GM21390 (cell line): ENCODE measurements around the gene SYNJ2.

Experiments
- ATAC-seq: cut with Tn5 transposase; IDR thresholded peaks from one replicate; pipeline ENCODE4 v1.9.1; 2021; ENCODE audit not compliant: unreplicated experiment

The SYNJ2 gene

DNA sequence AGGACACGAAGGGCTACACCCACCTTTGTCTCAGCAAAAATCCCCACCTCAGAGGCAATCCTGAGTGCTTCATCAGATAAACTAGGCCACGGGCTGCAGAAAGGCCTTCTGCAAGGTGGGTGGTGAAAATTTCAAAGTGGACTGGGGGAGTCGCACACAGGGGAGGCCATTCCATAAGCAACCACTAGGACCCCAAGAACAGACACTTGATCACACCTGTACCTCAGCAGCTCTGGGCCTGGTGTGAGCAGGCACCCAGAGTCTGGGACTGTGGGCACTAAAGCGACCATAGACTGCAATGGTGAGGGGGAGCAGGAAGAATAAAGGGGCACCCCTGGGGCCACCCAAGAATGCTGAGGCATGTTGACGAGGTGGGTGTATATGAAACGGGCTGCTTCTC is 133.8 kb downstream of the SYNJ2 start:
- no peak for ATAC-seq

DNA sequence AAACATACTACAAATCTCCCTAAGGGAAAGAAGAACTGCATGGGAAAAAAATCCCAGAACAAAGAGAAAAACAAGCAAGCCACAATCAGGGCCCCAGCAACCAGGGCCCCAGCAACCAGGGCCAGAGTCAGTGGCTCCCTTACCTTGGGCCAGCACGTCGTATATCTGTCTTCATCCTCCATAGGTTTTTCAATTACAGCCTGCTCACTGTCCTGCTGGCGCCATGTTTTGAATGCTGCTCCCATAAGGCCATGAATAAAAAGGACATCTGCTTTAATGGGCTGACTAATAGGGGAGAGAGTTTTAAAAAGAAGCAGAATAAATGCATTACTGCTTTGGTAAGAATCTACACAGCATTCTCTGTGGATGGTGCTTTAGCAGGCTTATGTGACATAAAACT is 137.2 kb downstream of the SYNJ2 start:
- ATAC-seq = no peak

DNA sequence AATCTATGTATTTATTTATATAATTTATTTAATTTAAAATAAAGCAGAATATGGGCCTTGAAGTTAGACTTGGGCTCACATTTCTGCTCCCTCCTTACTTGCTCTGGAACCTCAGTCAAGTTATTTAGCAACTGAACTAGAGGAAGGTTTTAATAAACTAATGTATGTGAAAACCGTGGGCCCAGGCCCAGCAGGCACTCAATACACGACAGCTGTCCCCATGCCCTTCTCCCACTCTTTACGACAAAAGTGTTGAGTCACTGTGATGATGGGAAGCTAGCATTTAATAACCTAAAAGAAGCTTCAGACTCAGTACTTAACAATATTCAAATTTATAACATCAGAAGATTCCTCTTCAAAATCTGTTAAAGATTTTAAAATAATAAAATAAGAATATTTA is 139.7 kb downstream of the SYNJ2 start:
- ATAC-seq = no peak

DNA sequence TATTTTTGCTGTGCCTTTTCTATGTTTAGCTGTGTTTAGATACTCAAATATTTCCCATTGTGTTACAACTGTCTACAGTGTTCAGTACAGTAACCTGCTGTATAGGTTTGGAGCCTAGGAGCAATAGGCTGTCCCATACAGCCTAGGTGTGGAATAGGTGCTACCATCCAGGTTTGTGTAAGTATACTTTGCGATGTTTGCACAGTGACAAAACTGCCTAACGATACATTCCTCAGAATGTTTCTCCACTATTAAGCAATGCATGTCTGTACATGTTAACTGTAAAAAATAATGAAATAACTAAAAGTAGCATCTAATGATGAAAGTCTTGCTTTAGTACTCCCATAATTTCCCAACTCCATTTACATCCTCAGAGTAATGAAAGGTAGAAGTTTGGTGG is 140.4 kb downstream of the SYNJ2 start:
- ATAC-seq = no peak

DNA sequence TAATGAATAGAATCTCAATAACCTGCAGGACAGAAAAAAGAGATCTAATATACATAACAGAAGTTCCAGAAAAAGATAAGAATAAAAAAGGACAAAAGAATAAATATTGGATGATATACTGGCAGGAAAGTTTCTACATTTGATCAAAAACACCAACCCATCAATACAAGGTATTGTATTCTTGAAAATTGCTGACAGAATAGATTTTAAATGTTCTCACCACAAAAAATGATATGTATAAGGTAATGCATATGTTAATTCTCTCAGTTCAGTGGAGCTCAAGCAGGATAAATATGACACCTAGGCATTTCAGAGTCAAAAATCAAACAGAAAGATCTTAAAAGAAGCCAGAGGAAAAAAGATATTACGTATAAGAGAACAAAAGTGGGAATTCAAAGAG is 142.6 kb downstream of the SYNJ2 start:
- no peak for ATAC-seq

DNA sequence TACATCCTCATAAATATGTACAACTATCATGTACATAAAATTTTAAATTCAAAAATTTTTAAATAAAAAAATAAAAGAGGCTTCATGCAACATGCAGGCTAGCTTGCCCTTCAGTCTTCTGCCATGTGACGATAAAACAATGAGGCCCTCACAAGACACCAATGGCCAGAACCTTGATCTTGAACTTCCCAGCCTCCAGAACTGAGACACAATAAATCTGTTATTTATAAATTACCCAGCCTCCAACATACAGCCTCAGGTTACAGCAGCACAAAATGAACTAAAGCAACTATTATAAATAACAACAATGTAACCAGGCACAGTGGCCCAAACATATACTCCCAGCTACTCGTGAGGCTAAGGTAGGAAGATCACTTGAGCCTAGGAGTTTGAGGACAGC is 143.6 kb downstream of the SYNJ2 start:
- ATAC-seq = no peak

DNA sequence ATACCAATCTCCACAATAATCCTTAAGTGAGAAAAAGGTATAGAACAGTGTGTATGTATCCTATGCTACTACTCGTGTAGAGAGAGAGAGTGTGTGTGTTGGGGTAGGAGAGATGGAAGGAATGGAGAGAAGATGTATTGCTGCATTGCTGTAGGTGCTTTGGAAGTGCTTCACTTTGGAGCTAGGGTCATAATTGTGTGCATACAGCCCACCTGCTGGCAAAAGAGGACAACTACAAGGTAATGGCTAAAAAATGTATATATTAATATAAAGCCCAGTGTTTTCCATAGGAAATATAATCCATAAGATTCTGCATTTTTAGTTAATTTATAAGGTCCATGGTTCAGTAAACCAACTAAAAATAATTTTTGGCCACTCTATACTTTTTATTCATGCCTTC is 150.3 kb downstream of the SYNJ2 start:
- no peak for ATAC-seq

DNA sequence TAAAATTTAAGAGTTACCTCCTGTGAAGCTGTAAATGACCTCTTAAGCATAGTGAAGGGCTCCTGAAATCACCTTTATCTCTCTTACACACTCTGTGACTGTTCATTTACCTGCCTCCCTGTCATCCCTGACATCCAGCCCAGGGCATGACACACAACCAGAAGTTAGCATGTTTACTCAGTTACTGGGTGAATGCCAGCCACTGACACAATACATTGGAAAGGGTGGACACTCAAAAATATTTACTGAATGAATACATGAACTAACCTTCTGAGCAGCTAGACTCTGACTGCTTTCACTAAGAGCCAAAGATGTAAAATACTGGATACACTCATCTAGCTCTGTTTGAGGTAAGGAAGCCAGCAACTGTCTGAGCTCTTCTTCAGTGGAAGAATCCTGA is 161.1 kb downstream of the SYNJ2 start:
- ATAC-seq = no peak

DNA sequence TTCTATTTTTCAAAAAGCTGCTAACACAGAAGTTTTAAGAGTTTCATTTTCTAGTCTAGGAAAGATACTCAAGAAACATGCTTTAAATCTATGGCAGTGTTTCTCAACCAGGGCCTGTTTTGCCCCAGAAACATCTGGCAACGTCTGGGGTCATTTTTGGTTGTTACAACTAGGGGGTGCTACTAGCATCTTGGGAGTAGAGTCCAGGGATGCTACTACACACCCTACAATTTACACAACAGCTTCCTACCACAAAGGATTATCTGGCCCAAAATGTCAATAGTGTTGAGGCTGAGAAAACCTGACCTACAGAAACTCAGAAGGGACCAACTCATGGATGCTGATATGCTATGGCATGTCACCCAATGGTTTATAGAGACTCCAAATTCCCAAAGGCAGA is 162.0 kb downstream of the SYNJ2 start:
- no peak for ATAC-seq
